ENCODE results near the gene HYAL2. TPM values are rescaled to one million over a fixed set of nuclear protein-coding genes. Genes with fewer than 3 reads are reported as not detected.

The HYAL2 gene
- total and polyA plus RNA-seq, 9 of the 15 experiments (the other 6 are each of a cell fraction or from before 2014, with no cell fraction given): 0.36 to 22.7 (median 11.4) TPM; not detected in 1

DNA sequence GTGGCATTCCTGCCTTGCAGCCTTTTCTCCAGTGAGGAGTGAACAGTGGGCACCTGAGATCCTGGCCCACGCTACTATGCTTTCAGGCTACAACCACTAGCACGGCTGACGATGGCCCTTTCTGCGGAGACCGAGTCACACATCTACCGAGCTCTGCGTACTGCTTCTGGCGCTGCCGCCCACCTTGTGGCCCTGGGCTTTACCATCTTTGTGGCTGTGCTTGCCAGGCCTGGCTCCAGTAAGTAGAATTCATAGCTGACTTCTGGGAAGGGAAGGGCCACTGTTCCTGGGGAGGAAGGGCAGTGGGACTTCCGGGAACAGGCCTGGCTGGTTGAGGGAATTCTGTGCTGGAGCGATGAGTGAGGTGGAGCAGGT, 28.8 kb upstream of the HYAL2 start (continued):
- TF ChIP-seq, protein P1, sequence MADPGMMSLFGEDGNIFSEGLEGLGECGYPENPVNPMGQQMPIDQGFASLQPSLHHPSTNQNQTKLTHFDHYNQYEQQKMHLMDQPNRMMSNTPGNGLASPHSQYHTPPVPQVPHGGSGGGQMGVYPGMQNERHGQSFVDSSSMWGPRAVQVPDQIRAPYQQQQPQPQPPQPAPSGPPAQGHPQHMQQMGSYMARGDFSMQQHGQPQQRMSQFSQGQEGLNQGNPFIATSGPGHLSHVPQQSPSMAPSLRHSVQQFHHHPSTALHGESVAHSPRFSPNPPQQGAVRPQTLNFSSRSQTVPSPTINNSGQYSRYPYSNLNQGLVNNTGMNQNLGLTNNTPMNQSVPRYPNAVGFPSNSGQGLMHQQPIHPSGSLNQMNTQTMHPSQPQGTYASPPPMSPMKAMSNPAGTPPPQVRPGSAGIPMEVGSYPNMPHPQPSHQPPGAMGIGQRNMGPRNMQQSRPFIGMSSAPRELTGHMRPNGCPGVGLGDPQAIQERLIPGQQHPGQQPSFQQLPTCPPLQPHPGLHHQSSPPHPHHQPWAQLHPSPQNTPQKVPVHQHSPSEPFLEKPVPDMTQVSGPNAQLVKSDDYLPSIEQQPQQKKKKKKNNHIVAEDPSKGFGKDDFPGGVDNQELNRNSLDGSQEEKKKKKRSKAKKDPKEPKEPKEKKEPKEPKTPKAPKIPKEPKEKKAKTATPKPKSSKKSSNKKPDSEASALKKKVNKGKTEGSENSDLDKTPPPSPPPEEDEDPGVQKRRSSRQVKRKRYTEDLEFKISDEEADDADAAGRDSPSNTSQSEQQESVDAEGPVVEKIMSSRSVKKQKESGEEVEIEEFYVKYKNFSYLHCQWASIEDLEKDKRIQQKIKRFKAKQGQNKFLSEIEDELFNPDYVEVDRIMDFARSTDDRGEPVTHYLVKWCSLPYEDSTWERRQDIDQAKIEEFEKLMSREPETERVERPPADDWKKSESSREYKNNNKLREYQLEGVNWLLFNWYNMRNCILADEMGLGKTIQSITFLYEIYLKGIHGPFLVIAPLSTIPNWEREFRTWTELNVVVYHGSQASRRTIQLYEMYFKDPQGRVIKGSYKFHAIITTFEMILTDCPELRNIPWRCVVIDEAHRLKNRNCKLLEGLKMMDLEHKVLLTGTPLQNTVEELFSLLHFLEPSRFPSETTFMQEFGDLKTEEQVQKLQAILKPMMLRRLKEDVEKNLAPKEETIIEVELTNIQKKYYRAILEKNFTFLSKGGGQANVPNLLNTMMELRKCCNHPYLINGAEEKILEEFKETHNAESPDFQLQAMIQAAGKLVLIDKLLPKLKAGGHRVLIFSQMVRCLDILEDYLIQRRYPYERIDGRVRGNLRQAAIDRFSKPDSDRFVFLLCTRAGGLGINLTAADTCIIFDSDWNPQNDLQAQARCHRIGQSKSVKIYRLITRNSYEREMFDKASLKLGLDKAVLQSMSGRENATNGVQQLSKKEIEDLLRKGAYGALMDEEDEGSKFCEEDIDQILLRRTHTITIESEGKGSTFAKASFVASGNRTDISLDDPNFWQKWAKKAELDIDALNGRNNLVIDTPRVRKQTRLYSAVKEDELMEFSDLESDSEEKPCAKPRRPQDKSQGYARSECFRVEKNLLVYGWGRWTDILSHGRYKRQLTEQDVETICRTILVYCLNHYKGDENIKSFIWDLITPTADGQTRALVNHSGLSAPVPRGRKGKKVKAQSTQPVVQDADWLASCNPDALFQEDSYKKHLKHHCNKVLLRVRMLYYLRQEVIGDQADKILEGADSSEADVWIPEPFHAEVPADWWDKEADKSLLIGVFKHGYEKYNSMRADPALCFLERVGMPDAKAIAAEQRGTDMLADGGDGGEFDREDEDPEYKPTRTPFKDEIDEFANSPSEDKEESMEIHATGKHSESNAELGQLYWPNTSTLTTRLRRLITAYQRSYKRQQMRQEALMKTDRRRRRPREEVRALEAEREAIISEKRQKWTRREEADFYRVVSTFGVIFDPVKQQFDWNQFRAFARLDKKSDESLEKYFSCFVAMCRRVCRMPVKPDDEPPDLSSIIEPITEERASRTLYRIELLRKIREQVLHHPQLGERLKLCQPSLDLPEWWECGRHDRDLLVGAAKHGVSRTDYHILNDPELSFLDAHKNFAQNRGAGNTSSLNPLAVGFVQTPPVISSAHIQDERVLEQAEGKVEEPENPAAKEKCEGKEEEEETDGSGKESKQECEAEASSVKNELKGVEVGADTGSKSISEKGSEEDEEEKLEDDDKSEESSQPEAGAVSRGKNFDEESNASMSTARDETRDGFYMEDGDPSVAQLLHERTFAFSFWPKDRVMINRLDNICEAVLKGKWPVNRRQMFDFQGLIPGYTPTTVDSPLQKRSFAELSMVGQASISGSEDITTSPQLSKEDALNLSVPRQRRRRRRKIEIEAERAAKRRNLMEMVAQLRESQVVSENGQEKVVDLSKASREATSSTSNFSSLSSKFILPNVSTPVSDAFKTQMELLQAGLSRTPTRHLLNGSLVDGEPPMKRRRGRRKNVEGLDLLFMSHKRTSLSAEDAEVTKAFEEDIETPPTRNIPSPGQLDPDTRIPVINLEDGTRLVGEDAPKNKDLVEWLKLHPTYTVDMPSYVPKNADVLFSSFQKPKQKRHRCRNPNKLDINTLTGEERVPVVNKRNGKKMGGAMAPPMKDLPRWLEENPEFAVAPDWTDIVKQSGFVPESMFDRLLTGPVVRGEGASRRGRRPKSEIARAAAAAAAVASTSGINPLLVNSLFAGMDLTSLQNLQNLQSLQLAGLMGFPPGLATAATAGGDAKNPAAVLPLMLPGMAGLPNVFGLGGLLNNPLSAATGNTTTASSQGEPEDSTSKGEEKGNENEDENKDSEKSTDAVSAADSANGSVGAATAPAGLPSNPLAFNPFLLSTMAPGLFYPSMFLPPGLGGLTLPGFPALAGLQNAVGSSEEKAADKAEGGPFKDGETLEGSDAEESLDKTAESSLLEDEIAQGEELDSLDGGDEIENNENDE (IDR thresholded peaks at IDR 0.05; ENCODE audit: low read depth, low read length): no peak
- TF ChIP-seq CSDE1 (IDR thresholded peaks at IDR 0.05): no peak
- TF ChIP-seq, protein P2, sequence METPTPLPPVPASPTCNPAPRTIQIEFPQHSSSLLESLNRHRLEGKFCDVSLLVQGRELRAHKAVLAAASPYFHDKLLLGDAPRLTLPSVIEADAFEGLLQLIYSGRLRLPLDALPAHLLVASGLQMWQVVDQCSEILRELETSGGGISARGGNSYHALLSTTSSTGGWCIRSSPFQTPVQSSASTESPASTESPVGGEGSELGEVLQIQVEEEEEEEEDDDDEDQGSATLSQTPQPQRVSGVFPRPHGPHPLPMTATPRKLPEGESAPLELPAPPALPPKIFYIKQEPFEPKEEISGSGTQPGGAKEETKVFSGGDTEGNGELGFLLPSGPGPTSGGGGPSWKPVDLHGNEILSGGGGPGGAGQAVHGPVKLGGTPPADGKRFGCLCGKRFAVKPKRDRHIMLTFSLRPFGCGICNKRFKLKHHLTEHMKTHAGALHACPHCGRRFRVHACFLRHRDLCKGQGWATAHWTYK (CRISPR knock-in tag; IDR thresholded peaks at IDR 0.05): no peak
- TF ChIP-seq, protein P3, sequence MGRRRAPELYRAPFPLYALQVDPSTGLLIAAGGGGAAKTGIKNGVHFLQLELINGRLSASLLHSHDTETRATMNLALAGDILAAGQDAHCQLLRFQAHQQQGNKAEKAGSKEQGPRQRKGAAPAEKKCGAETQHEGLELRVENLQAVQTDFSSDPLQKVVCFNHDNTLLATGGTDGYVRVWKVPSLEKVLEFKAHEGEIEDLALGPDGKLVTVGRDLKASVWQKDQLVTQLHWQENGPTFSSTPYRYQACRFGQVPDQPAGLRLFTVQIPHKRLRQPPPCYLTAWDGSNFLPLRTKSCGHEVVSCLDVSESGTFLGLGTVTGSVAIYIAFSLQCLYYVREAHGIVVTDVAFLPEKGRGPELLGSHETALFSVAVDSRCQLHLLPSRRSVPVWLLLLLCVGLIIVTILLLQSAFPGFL (CRISPR knock-in tag; IDR thresholded peaks at IDR 0.05): no peak
- TF ChIP-seq POLR2B (IDR thresholded peaks at IDR 0.05; ENCODE audit: low read depth, partially characterized antibody): no peak
